Activated CD4-positive, alpha-beta T cell treated with anti-CD3 and anti-CD28 coated beads for 1 hour (primary cell): Measurements from ENCODE around the gene CCDC181.
"Not testable (repeated sequence)": the region's sequence is repeated elsewhere in the genome, so short reads cannot be mapped to it uniquely, and the experiment has no call there.

Source experiments
- DNase-seq: peaks from one replicate; pipeline ENCODE4 v3.0.0-alpha.2; 2020

The CCDC181 gene

DNA sequence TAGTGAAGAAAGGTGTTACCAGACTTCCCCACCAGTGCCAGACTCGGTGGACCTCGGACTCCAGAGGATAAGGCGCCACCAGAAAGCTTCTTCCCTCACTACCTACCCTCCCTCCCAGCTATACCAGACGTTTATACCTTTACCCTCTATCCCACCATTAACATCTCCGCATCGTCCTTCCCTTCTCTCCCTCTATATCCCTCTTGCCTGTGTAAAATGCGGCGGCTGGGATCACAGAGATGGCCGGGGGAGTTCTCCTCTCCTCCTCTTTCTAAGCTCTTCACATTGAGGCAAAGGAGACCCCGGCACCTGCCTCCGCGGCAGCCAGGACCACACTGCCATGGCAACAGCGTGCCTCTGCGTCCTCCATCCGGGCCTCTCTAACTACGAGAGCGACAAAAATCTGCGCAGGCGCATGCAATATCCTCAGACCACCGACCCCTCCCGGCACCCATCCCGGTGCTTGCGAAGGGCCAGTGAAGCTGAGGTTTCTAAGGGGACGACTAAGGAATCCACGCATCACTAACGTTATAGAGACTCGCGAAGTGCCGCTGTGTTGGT lies at the start of gene CCDC181:
CCDC181 (minus strand) TSS at position 394 of the 561 bp plus-strand sequence. CDS start 2,547 bp downstream, outside the sequence.
- peak; percentile 12 for DNase-seq

DNA sequence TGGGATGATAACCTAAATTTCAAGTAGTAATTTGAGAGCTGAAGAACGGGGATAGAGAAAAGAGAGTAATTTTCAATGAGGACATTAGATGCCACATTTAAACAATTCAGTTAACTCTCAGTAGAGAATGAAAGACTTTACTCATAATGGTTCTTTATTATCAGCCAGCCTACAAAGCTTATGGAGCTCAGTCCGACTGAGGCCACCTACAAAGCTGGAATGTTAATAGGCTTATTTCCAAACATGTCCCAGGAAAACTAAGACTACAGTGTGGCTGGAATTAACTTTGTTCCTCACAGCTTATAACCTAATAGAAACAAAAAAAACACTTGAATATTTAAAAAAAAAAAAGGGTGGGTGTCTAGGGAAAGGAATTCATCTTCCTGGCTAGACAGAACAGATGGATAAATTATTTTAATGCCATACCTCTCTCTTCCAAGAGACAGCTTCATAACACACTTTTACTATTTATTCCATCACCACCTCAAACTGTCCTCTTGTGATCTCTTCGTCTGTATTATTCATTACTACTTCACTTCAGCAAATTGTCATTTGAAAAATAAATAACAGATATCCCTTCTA lies 48.6 kb upstream of the CCDC181 start:
- no peak for DNase-seq

GRCh38 chr1:169474302-169474995 lies 47.2 kb upstream of the CCDC181 start:
- DNase-seq, result no peak

GRCh38 chr1:169473347-169473746 lies 46.1 kb upstream of the CCDC181 start:
- DNase-seq, result no peak

DNA sequence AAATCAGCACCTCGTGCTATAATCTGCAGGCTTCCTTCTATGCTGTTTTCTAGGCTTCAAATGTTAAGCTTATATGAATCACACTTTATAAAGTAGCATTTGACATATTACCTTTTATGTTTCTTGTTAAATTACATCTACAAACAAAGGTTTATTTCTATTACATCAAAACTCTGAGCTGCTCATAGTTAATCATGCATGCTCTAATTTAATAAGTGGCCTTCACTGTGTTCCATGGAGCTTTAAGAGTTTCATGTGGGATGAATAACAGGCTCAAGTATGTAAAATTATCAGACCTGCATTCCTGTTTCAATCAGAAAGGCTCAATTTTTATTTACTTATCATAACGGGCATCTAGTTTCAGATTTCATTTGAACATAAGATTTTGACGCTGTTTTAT lies 45.5 kb upstream of the CCDC181 start:
- DNase-seq, result no peak

GRCh38 chr1:169468982-169469381 lies 41.7 kb upstream of the CCDC181 start:
- DNase-seq, result no peak

DNA sequence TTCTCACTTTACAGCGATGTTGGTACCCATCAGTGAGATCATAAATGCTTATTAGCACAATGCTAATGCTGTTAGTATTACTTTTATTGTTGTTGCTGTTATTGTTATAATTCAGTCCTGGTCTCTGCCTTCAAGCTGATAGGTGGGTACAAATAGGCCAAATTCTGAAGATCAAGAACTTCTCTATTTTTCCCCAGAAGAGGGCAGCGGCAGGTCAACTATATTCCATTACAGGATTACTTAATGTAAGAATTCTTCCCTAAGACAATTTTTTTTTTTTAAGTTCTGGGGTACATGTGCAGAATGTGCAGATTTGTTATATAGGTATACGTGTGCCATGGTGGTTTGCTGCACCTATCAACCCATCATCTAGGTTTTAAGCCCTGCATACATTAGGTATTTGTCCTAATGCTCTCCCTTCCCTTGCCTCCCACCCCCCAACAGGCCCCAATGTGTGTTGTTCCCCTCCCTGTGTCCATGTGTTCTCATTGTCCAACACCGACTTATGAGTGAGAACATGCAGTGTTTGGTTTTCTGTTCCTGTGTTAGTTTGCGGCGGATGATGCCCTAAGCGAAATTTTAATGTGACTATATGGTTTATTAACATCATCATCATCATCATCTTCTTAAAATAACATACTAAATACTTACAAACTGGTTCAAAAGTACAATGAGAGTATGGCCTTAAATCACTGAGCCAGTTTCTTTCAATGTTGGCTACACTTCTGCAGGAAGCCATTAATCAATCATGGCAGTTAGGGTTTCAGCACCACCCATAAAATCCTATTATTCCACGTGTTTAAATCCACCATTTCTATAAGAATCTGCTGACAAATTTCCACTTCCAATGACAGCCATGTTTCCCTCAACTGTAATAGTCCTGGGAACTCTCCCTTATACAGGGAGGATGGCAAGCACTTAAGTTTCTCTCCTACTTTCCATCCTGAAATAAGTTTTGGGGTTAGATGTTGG lies 39.3 kb upstream of the CCDC181 start:
- no peak for DNase-seq

DNA sequence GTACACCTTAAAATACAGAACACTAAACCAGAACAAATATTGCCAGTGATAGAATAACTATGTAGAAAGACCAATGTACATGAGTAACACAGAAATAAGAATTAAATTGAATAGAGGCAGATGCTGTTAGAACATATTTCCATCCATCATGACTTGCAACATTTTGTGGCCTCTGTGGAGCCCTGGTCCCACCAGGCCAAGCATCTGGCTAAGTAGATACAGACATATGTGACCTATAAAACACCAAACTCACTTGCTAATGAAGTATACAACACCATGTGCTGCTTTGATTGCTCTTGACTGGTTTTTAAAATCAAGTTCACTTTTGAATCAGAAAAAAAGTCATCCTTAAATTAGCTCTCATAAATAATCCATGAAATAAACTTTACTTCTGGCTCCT lies 38.0 kb upstream of the CCDC181 start:
- no peak for DNase-seq

DNA sequence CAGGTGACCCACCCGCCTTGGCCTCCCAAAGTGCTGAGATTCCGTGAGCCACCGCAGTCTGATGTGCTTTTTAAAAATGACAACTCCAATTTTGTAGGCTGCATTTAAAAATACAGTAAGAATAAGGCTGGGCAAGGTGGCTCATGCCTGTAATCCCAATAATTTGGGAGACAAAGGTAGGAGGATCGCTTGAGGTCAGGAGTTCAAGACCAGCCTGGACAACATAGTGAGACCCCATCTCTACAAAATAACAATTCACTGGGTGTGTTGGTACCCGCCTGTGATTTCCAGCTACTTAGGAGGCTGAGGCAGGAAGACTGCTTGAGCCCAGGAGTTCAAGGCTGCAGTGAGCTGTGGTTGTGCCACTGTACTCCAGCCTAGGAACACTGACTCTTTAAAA lies 35.1 kb upstream of the CCDC181 start:
- DNase-seq, result no peak

DNA sequence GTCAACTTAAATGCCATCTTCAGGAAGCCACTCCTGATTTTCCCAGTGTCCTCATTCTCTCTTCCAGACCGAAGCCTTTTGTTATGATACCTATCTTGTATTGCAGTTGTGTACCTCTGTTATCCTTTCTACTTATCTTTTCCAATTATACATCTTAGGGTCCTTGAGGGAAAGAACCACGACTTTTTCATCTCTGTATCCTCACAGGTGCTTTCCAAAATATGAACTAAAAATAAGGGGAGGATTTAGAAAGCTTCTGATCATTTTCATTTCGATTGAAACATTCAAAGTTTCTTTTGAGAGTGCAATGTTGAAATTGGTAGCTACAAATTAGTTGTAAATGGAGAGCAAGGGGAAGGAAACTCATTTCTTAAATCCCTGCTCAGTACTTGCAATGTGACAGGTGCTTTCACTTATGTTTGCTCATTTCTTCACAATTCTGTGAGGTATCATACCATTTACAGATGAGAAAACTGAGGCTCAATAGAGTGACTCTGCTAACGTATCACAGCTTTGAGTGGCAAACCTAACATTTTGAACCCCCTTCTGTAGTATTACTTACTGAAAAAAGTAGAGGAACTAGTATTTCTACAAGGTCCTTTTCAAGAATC lies 34.2 kb upstream of the CCDC181 start:
- DNase-seq, result no peak

DNA sequence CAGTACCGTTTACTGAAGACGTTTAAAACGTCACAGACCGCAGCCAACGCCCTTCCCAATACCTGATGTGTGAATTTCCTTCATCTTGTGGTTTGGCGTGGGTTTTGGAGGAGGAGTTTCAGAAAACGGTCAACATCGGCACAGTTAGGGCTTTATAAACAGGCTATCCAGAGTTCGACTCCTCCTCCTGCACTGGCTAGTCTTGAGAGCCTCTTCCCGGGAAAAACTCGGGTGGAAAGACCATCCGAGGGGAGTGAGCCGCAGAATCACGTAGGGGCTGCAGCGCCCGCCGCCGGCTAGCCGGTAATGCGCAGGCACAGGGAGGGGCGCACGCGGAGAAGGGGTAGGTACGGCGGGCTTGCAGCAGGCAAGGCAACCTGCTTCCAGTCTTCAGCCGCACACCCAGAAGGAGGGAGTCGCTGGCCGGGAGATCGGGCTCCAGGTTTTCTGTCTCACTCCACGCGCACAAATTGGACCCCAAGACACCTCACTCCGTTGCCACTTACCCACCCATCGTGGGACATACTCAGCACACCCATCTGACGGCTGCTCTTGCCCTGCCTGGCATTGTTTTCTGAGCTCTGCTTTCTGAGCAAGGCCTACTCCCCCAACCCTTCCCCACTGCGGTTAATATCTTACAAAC lies 33.0 kb upstream of the CCDC181 start:
- no peak for DNase-seq

DNA sequence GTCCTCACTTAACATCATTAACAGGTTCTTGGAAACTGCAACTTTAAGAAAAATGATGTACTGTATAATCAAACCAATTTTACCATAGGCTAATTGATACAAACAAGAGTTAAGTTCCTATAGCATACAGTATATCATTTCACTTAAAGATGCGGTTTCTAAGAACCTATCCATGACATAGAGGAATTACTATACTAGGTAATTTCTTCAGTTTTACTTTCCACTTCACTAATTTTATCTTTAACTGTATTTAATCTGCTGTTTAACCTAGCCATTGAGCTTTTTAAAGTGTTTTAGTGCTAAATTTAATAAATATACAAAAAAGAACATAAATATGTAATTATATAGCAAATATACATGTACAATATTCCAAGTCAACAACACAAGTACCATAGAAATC lies 30.2 kb upstream of the CCDC181 start:
- no peak for DNase-seq

- no peak for DNase-seq
Measured at GRCh38 chr1:169456029-169456428, 28.8 kb upstream of the CCDC181 start.

DNA sequence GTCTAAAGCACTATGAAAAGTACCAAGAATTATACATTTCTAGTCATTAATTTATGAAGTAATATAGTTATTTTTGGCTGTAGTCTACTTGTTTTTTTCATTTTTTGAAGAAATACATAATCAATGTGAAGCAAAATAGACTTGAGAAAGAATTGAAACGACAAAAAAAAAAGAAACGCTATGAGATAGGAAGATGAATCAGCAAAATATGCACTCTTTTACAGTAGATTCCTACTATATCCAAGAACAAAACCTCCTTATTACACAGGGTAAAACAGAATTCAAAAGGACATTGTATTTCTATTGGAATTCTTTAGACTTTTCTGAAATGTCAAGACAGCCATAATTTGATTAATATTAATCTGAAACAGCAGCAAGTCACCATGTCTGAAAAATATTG lies 25.6 kb upstream of the CCDC181 start:
- no peak for DNase-seq

DNA sequence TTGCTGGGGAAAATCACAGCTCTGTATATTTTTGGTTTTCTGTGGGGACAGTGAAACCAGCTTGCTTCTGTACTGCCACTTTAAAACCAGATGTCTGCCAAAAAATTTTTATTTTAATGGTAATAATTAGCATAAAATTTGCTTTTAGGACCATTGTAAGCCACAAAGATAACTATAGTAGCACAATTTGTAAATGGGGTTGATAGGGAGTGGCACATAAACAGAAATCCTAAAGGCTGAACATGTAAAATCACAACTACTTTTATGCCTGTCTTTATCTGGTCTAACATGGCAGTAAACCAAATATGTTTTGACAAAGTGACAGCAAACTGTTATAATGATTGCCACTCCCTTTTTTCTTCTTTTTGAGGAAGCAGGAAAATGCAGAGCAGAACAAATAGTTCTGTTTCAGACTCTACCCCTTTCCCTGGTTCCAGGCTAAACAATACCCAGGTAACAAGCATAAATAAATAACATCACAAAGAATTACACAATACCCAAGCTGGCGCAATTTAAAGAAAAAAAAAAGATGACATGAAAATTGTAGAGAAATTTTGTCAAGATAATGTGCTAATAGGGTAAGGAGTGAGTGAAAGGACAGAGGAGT lies 24.0 kb upstream of the CCDC181 start:
- no peak for DNase-seq

GRCh38 chr1:169443923-169444322 lies 16.6 kb upstream of the CCDC181 start:
- DNase-seq, result no peak

GRCh38 chr1:169426174-169426705 lies 1.0 kb downstream of the CCDC181 start:
- no peak for DNase-seq

DNA sequence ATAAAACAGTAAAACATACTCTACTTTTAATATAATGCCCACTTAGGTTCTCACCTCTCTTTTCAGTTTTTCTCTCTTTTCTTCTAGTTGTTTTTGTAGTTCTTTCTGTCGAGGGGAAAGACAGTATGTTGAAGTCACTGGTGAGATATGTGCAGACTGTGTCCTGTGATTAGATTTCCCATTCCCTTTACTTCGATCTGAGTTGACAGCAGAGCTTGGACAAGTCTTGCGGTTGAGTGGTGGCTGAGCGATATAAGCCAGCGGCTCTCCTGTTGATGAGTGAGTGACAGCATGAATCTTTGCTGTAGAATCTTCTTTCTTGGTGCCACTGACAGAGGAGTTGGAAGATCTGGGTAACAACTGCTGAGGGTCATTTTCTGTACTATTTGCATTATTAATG lies 6.0 kb downstream of the CCDC181 start:
- no peak for DNase-seq

- DNase-seq, result no peak
Measured at GRCh38 chr1:169414952-169415351, 12.3 kb downstream of the CCDC181 start.

- DNase-seq, result not testable (repeated sequence)
Measured at GRCh38 chr1:169408340-169408739, 18.9 kb downstream of the CCDC181 start.

GRCh38 chr1:169402578-169402977 lies 24.7 kb downstream of the CCDC181 start:
- DNase-seq, result not testable (repeated sequence)

- no peak for DNase-seq
Measured at GRCh38 chr1:169395955-169396354, 31.3 kb downstream of the CCDC181 start.
